ENCODE measurements around the gene LGALS3.

LGALS3 gene

DNA sequence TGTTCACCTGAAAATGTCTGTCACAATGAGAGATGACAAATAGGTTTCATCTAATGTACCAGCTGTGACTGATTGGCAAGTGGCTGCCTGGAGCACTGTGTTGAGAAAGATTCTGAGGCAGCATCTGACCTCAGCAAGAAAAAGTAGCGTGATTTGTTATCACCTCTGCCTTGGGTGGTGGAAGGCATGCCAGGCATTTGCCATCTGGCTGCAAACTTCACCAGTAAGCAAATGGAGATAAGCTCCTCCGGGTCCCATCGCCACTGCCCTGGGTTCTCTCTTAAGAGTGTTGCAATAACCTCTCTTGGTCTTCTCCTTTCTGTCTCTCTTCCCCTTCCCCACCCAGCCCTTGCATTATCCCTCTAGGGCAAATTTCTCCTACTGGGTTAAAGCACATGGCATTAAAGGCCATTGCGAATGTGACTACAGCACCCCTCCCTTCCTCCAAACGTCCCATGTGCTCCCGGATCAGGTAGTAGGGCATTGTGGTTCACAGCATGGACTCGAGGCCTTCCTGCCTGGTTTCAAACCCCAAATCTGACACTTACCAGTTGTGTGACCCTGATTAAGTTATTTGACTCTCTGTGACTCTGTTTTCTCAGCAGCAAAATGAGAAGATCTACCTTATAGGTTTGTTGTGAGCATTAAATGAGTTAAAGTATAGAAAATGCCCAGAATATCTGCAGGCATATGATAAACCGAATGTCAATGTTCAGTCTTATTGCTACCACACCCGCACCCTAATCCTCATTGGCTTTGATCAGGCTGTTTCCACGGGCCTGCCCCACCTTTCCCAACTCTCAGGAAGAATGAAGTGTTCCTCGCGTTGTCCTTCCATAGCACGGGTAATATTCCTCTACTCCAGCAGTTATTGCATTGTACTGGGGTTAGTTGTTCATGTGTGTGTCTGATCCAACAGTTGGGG is 8.2 kb upstream of the LGALS3 start:
- ATAC-seq (replicated peaks) (no peak), DNase-seq (no peak)
- Mint-ChIP-seq H3K4me3 (no peak overlapping the region), H3K27me3 (peaks cover 0 to 7% of the 10 kb centered on the region in 2 donors), H3K36me3 (no peaks in the 10 kb centered on the region), H3K4me1 (peaks cover 2 to 7% of the 10 kb centered on the region in 2 donors), H3K27ac (no peak overlapping the region), H3K9me3 (no peaks in the 10 kb centered on the region)

DNA sequence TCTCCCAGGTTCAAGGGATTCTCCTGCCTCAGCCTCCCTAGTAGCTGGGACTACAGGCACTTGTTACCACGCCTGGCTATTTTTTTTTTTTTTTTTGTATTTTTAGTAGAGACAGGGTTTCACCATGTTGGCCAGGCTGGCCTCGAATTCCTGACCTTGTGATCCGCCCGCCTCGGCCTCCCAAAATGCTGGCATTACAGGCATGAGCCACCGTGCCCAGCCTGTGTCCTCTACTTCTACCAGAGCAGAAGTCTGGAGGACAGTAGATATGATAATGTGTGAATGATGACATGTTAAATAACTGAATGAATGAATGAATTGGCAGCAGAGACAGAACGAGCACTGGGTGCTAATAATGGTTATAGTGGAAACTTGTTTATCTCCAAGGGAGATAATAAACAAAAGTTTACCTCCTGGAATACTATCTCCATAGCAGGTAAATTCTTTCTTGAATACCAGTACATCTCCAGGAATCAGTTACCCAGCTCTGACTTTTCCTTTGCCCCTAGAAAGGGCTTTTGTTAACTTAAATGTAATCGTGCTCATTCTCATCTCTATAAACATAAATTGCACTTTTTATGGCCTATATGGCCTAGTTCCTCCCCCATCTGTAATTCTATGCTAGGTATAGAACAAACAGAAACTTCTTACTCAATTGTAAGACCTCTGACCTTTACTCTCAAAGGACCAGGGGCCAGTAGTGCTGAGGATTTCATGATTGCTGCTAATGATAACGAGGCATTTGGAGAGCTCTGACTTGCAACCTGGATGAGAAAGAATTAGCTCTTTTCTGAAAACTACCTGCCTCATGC is 7.2 kb upstream of the LGALS3 start:
- no peak for DNase-seq
- Mint-ChIP-seq H3K4me3 (no peak overlapping the region), H3K9me3 (no peaks in the 10 kb centered on the region), H3K27me3 (peaks cover 0 to 8% of the 10 kb centered on the region in 2 donors), H3K27ac (no peak overlapping the region), H3K4me1 (peaks cover 2 to 8% of the 10 kb centered on the region in 2 donors), H3K36me3 (no peaks in the 10 kb centered on the region)
- no peak for ATAC-seq (replicated peaks)

GRCh38 chr14:55122440-55122986 is 6.5 kb upstream of the LGALS3 start:
- Mint-ChIP-seq H3K4me1 (peaks cover 2 to 12% of the 10 kb centered on the region in 2 donors), H3K9me3 (no peaks in the 10 kb centered on the region), H3K4me3 (no peak overlapping the region), H3K27ac (no peak overlapping the region), H3K36me3 (no peaks in the 10 kb centered on the region), H3K27me3 (peaks cover 0 to 13% of the 10 kb centered on the region in 2 donors)
- no peak for ATAC-seq (replicated peaks)
- DNase-seq = no peak

DNA sequence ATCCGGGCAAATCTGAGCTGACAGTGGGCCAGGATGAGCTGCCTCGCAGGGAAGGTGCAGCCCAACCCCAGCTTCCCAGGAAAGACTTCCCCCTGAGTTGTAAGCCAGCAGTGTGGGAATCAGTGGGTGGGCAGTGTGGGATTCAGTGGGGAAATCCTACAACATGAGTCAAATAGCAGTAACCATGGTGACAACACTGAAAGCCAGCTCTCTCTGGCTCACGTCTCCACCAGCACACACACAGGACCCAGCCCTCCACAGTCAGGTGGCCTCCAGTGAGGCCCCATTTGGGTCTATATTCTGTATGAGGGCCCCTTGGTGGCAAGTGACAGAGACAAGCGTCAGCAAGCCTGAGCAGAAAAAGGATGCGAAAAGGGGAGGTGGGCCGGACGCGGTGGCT is 6.0 kb upstream of the LGALS3 start:
- ATAC-seq (replicated peaks) (no peak), DNase-seq (no peak)
- no peak overlapping the region for H3K4me3 Mint-ChIP-seq
- peaks cover 0 to 13% of the 10 kb centered on the region in 2 donors for H3K27me3 Mint-ChIP-seq
- H3K27ac Mint-ChIP-seq = no peak overlapping the region
- H3K4me1 Mint-ChIP-seq = peaks cover 2 to 12% of the 10 kb centered on the region in 2 donors
- H3K9me3 Mint-ChIP-seq = no peaks in the 10 kb centered on the region
- H3K36me3 Mint-ChIP-seq = no peaks in the 10 kb centered on the region

DNA sequence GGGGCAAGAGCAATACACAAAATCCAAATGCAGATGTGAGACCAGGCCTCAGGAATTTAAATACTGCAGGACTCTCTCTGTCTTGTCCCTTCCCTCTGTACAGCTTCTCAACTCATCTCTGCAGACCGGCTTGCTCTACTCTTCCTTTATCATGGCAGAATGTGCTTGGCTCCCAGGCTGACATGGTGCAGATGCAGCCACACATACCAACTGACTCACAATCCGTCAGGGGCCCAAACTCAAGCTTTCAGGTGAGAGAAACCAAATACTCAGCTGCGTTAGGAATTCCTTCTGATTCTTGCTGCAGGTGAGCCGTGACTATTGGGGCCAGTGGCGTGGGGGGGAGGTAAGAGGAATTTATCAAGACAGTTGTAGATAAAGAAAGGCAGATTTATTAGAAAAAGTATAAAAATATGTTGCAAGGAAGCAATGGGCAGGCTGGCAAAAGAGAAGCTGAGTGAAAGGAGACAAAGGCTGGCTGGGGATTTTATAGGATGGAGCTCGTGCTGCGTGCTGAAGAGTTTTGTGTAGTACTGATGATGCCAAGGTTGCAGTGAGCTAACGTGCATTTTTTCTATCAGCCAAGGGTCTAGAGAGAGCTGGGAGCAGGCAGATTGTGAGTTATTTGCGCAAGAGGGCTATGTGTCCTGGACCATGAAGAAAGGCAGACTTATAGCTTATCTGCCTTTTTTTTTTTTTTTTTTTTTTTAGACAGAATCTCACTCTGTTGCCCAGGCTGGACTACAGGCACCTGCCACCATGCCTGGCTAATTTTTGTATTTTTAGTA is 5.0 kb upstream of the LGALS3 start:
- Mint-ChIP-seq H3K9me3 (no peaks in the 10 kb centered on the region), H3K4me1 (peaks cover 2 to 12% of the 10 kb centered on the region in 2 donors), H3K27me3 (peaks cover 0 to 13% of the 10 kb centered on the region in 2 donors), H3K36me3 (no peaks in the 10 kb centered on the region), H3K4me3 (no peak overlapping the region), H3K27ac (no peak overlapping the region)
- DNase-seq = no peak
- ATAC-seq (replicated peaks) = no peak

- H3K4me1 Mint-ChIP-seq = peaks cover 2 to 16% of the 10 kb centered on the region in 2 donors
- ATAC-seq (replicated peaks) = no peak
- no peak overlapping the region for H3K27ac Mint-ChIP-seq
Observed at GRCh38 chr14:55124774-55125386, 4.2 kb upstream of the LGALS3 start.

GRCh38 chr14:55125403-55125802 is 3.6 kb upstream of the LGALS3 start:
- peaks cover 0 to 6% of the 10 kb centered on the region in 2 donors for H3K27me3 Mint-ChIP-seq
- no peak overlapping the region for H3K4me3 Mint-ChIP-seq
- H3K4me1 Mint-ChIP-seq = peaks cover 5 to 21% of the 10 kb centered on the region in 2 donors
- no peak for ATAC-seq (replicated peaks)
- no peaks in the 10 kb centered on the region for H3K36me3 Mint-ChIP-seq
- DNase-seq = no peak
- no peaks in the 10 kb centered on the region for H3K9me3 Mint-ChIP-seq
- H3K27ac Mint-ChIP-seq = no peak overlapping the region

More at GRCh38 chr14:55124774-55125386, 4.2 kb upstream of the LGALS3 start:
- Mint-ChIP-seq H3K27me3 (peaks cover 0 to 10% of the 10 kb centered on the region in 2 donors), H3K36me3 (no peaks in the 10 kb centered on the region), H3K9me3 (no peaks in the 10 kb centered on the region), H3K4me3 (no peak overlapping the region)
- no peak for DNase-seq

GRCh38 chr14:55126034-55126433 is 3.0 kb upstream of the LGALS3 start:
- no peak for DNase-seq
- H3K4me3 Mint-ChIP-seq = no peak overlapping the region
- H3K27ac Mint-ChIP-seq = no peak overlapping the region
- H3K36me3 Mint-ChIP-seq = no peaks in the 10 kb centered on the region
- H3K4me1 Mint-ChIP-seq = peaks cover 5 to 21% of the 10 kb centered on the region in 2 donors
- peaks cover 0 to 6% of the 10 kb centered on the region in 2 donors for H3K27me3 Mint-ChIP-seq
- H3K9me3 Mint-ChIP-seq = no peaks in the 10 kb centered on the region
- ATAC-seq (replicated peaks) = no peak

DNA sequence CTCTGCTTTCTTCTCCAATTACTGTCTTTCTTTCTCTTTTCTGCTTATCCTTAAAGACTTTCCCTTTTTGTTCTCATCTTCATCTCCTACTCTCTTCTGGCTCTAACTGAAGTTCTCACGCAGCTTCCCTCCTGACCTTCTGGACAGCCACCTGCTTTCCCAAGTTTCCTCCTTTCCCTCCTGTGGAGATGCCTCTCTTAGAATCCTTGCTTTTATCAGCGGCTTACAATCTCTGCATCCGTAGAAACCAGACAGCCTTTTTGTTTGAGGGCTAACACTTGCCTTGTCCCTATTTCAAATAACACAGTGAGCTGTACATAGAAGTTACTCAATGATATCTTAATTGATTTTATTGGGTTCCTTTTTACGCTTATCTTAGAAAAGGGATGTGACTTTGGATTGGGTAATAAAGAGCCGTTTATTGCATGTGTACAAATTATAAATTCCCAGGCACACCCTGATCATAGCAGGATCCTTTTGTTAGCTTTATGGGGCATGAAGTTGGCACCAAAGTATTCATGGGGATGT is 2.1 kb upstream of the LGALS3 start:
- ATAC-seq (replicated peaks) (no peak), DNase-seq (no peak)
- H3K4me3 Mint-ChIP-seq = no peak overlapping the region
- H3K27ac Mint-ChIP-seq = no peak overlapping the region
- H3K27me3 Mint-ChIP-seq = peaks cover 0 to 6% of the 10 kb centered on the region in 2 donors
- H3K9me3 Mint-ChIP-seq = no peaks in the 10 kb centered on the region
- peaks cover 11 to 26% of the 10 kb centered on the region in 2 donors for H3K4me1 Mint-ChIP-seq
- peaks cover 0 to 3% of the 10 kb centered on the region in 2 donors for H3K36me3 Mint-ChIP-seq

GRCh38 chr14:55127460-55127951 is 1.5 kb upstream of the LGALS3 start:
- no peak for ATAC-seq (replicated peaks)
- H3K4me1 Mint-ChIP-seq = peaks cover 11 to 26% of the 10 kb centered on the region in 2 donors

GRCh38 chr14:55128386-55129085 is 516 bp upstream of the LGALS3 start:
- ATAC-seq (replicated peaks) = no peak
- Mint-ChIP-seq H3K4me3 (peak overlapping the region; percentile 81 to 91), H3K36me3 (peaks cover 0 to 3% of the 10 kb centered on the region in 2 donors), H3K9me3 (no peaks in the 10 kb centered on the region), H3K4me1 (peaks cover 11 to 26% of the 10 kb centered on the region in 2 donors), H3K27ac (peak overlapping the region; percentile 83), H3K27me3 (peaks cover 0 to 6% of the 10 kb centered on the region in 2 donors)
- no peak for DNase-seq

More at GRCh38 chr14:55127460-55127951, 1.5 kb upstream of the LGALS3 start:
- H3K9me3 Mint-ChIP-seq = no peaks in the 10 kb centered on the region
- peaks cover 0 to 3% of the 10 kb centered on the region in 2 donors for H3K36me3 Mint-ChIP-seq
- no peak overlapping the region for H3K27ac Mint-ChIP-seq
- peaks cover 0 to 6% of the 10 kb centered on the region in 2 donors for H3K27me3 Mint-ChIP-seq
- DNase-seq = no peak
- H3K4me3 Mint-ChIP-seq = no peak overlapping the region

GRCh38 chr14:55129428-55130195 is 560 bp downstream of the LGALS3 start:
- peaks cover 0 to 6% of the 10 kb centered on the region in 2 donors for H3K27me3 Mint-ChIP-seq
- ATAC-seq (replicated peaks) = peak; percentile 80 to 82
- peaks cover 11 to 26% of the 10 kb centered on the region in 2 donors for H3K4me1 Mint-ChIP-seq
- peak overlapping the region; percentile 85 to 91 for H3K4me3 Mint-ChIP-seq
- no peaks in the 10 kb centered on the region for H3K9me3 Mint-ChIP-seq
- H3K36me3 Mint-ChIP-seq = peaks cover 0 to 3% of the 10 kb centered on the region in 2 donors
- peak overlapping the region; percentile 86 for H3K27ac Mint-ChIP-seq
- DNase-seq = peak; percentile 53
